HG03521 (cell line): ENCODE data around the gene RSPO4.

Experiments used
- ATAC-seq: cut with Tn5 transposase; IDR thresholded peaks from one replicate; pipeline ENCODE4 v1.9.1; 2021; ENCODE audit warnings: mild to moderate bottlenecking, moderate library complexity; ENCODE audit not compliant: unreplicated experiment

Gene RSPO4

DNA sequence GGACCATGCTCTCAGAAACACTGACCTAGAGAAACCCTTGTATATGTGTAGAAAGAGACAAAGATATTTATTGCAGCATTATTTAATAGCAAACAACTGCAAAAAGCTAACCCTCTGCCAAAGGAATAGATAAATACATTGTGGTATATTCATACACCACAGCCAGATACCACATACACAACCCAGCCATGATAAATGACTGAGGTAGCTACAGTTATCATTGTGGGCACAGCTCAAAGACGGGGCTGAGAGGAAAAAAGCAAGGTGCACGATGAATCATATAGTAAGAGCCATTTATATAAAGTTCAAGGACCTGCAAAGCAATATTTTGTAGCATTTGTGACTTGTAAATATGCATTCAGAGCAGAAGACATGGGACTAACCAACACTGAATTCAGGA, 30.8 kb downstream of the RSPO4 start:
- ATAC-seq: no peak

GRCh38 chr20:969868-970267, 32.2 kb downstream of the RSPO4 start:
- ATAC-seq: no peak

DNA sequence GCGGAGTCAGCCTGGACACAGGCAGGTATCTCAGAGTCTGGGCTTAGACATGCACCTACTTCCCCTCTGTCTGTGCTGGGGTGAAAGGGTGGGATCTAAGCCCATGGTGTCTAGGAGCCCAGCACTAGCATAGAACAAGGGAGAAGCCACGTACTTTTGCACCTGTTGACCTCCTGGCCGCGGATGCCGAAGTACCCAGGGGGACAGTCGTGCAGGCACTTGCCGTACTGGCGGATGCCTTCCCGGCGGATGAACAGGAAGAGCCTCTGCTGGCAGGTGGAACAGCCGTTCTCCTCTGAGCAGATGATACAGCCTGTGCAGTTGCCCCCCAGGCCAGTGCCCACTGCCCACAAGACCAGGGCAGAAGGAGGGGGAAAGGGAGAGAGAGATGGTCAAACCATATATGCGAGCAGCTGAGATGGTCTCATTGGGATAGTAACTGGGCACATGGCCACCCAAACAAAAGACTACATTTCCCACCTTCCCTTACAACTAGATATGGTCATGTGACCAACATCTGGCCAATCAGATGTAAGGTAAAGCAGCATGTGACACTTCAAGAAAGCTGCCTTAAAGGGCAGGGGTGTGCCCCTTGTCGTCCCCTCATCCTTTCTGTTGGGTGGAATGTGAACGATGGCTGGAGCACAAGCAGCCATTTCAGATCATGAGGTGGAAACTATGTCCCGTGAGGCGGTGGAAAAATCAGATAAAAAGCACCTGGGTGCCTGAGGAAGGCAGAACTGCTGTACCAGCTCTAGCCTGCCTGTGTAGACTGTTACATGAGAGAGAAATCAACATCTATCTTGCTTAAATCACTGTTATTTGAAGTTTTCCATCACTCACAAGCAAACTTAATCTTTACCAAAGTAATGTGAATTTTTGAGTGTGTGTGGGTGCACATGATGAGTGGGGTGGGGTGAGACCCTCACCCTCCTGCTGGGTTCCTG, 34.0 kb downstream of the RSPO4 start:
- no peak for ATAC-seq

DNA sequence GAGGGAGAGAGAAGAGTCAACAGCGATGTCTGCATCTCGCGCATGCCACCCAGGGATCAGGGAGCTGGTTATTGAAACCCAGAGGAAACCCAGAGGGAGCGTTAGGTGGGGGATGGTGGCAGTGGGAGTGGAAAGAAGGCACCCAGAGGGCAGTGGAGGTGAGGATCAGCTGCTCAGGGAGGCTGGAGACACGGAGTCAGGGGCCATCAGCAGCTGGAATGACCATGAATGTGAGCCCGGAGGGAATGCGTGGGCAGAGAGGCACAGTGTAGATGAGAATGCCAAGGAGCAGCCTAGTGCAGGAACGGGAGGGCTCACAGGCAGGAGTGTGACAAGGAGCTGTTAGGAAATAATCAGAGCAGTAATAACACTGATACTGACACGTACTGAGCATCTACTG, 36.2 kb downstream of the RSPO4 start:
- ATAC-seq: no peak

DNA sequence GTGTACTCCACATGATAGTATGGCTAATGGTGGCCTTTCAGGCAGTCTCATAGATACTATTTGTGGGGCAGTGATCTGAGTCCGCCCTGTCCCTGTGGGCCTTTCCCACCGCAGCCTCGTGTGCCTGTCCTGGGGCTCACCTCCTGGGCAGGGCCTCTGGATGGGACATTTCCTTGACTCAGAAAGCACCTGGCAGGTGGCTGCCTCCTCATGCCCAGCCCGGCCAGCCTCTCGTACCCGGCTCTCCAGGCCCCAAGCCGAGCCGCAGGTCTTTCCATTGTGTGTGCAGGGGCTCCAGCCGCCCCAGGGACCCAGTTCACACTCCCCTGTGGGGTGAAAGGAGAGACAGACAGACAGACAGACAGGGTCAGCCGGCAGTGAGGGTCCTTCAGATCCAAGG, 38.3 kb downstream of the RSPO4 start:
- no peak for ATAC-seq

DNA sequence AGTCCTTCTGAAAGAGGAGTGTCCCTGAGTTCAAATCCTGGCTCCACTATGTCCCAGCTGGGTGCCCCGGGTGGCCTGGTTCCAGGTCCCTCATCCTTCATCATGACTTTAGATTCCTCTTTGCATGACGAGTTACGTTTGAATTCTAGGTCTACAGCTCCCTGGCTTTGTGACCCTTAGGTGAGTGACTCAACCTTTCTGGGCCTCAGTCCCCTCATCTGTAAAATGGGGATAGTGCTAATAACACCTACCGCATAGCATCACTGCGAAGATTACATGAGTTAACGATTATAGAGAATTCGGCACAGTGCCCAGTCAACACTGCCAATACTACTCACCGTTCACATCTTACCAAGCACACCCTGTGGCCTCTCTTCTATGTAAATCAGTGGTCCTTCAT, 39.4 kb downstream of the RSPO4 start:
- no peak for ATAC-seq

- no peak for ATAC-seq
These were observed 39.9 kb downstream of the RSPO4 start for GRCh38 chr20:962223-962622.

DNA sequence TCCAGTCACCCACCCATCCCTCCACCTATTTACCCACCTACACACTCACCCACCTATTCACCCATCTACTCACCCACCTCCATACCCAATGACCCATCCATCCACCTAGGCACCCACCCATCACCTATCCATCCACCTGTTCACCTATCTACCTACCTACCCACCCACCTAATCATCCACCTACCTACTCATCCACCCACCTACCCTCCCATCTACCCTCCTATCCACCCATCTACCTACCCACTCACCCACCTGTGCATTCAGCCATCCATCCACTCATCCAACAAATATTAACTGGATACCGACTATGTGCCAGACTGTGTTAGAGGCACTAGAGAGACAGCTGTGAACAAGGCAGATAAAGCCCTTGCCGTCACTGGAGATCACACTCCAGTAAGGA, 40.3 kb downstream of the RSPO4 start:
- no peak for ATAC-seq

DNA sequence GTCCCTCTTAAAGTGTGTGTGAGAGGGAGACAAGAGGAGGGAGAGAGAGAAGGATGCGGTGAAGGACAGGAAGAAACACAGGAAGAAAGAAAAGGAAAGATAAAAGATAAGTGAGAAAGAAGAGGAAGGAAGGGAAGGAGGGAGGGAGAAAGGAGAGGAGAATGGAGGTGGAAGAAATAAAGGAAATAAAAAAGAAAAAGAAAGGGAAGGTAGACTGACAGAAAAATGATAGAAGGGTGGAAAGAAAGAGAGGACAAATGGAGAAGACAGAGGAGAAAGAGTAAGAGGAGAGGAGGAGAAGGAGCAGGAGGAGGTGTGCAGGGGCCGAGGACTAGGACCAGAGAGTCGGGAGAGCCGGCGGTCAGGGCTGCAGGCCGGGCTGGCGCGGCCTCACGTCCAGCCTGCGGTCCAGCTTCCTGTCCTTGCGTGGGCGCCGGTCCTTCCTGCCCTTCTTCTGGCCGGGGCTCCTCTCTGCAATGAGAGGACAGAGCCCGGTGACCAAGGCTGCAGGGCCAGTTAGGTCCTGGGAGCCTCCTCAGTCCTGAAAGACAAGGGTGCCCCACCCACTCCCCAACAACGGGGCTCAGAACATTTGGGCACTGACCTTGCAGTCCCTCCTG, 42.0 kb downstream of the RSPO4 start:
- no peak for ATAC-seq

- no peak for ATAC-seq
These were observed 42.9 kb downstream of the RSPO4 start for GRCh38 chr20:958936-959815.

DNA sequence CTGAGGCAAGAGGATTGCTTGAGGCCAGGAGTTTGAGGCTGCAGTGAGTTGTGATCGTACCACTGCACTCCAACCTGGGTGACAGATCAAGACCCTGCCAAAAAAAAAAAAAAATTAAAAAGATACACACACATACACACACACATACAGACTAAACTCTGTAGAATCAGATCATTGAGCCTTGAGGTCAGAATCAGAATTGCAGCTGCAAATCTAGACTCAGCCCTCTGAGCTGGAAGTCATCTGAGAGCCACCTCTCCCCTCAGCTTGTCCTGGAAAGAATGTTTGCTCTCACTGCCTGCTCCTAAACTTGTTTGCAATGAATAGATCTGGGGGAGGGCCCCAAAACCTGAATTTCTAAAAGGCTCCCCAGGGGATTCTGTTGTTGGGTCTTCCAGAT, 44.6 kb downstream of the RSPO4 start:
- no peak for ATAC-seq

- ATAC-seq: no peak
These were observed 45.7 kb downstream of the RSPO4 start for GRCh38 chr20:956330-956951.

GRCh38 chr20:955656-956055, 46.5 kb downstream of the RSPO4 start:
- ATAC-seq: no peak

GRCh38 chr20:955111-955510, 47.0 kb downstream of the RSPO4 start:
- no peak for ATAC-seq

- no peak for ATAC-seq
These were observed 48.4 kb downstream of the RSPO4 start for GRCh38 chr20:953742-954141.

DNA sequence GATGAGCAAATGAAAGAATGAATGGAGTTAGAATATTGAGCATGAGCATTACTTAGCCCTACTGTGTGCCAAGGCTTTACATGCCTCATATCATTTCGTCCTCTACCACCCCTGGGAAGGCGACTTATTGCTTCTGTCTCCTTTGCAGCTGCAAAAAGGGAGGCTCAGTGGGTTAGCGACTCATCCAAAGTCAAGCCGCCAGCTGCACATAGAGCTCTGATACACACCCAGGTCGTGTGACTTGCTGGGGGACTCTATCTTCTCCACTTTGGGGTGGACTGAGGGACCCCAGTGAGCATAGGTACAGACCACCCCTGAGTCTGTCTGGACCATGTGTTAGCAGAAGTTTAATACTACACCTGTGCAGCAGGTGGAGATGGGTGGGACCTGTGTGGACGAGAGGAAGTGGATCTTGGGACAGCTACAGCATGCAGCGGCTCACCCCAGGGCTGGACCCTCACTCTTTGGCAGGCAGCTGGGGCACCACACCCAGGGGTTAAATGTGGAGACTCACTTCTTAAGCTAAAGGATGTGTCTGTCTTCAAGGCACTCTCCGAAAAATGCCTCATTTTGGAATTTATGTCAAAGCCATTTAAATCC, 49.8 kb downstream of the RSPO4 start:
- ATAC-seq: no peak

GRCh38 chr20:951384-952169, 50.5 kb downstream of the RSPO4 start:
- no peak for ATAC-seq

DNA sequence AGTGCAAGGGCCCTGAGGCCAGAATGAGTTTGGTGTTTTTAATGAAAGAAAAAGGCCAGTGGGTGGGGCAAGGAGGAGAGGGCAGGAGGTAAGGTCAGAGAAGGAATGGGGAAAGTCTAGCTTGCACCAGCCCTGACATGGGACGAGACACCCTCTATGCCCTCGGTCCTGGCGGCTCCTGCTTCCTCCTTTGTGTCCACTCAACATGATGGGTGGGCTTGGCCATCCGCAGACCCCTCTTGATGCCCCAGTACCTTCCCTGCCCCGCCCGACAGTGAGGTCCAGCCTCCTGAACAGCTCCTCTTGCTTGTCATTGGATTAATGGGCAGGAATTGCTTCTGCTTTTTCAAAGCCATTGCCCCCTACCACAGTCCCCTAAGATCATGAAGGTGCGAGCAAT, 52.4 kb downstream of the RSPO4 start:
- no peak for ATAC-seq

GRCh38 chr20:946826-947225, 55.3 kb downstream of the RSPO4 start:
- no peak for ATAC-seq

DNA sequence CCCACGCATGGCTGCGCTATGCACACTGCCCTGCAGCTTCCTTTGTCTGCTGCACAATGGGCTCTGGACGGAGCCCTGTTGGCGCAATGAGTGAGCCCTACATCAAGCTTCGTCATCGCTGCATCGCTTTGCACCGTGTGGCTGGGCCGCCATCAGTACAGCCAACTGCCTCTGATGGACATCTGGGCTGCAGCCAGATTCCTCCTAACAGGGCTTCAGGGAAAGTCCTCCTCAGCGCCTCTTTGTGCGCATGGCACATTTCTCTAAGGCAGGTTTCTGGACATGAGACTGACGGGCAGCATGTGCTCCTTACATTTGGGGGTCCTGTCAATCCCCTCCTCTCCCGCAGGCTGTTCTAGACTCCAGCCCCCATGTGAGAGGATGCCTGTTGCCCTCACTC, 56.3 kb downstream of the RSPO4 start:
- no peak for ATAC-seq
